SKM-1 treated with dmso at 0.1 percent for 144 hours (cell line): ENCODE results near the gene MPG.

ENCODE experiments used
- DNase-seq: peaks from one replicate; lab custom pipeline; 2025; ENCODE audit not compliant: unreplicated experiment; lab: John Stamatoyannopoulos, UW

The MPG gene

DNA sequence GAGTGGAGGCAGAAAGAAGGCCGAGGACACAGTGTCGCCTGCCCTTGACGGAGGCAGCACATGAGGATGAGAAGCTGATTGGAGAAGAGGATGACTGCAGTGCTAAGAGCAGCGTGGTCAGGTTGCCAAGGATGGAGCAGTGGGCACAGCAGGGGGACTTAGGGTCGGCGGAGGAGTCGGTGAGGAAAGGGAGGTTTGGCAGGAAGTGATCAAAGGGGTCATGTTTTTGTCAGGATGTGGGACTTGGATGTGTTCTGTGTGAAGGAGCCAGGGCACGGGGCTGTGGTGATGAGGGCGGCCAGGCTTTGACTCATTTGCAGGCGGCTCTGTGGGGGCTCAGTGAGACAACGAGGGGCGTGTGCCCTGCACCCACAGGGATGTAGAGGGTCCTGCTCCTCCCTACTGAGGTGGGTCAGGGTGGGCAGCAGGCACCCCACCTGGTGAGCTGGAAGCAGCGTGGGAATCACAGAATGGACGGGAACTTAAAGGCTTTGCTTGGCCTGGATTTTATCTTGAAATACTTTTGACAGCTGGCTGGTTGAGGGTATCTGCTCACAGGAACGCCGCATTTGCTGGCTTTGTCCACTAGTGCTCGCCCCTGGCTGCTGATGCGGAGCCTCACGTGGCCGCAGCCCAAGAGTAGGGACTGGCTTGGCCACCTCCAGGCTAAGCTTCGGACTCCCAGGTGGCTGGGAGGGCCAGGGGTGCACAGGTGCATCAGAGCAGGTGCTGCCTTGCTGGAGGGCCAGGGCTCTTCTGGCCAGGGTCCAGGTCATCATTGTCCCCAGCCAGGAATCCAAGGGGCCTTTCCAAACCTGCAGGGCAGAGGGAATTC lies 6.0 kb downstream of the MPG start:
- no peak for DNase-seq

DNA sequence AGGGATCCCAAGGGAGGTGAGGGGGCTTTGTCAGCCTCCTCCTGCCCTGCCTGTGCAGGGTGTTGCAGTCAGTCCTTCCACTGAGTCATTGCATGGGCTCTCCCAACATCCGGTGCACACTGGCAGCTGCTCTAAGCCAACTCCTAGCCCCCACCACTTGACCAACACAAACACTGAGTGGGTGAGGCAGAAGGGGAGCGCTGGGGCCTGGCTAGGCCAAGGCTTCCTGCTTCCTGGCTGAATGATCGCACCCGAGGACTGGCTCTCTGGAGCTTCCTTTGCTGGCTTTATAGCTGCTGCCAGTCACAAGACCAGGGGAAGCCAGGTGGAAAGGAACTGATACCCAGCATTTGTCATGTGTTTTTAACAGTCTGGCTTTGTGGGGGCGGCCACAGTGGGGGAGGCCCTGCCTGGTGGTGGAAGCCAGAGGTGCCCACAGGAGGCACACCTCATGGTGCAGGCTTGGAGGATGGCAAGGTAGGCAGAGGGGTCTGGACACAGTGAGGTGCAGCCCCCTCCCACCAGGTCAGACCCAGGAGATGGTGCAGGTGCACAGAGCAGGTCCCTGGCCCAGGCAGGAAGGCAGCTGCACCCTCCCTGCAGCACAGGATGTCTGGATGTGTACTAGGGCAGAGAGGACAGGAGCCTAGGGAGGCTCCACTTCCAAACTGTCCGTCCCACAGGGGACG lies 6.8 kb downstream of the MPG start:
- DNase-seq, result no peak

GRCh38 chr16:85407-85782 lies 7.4 kb downstream of the MPG start:
- no peak for DNase-seq

- no peak for DNase-seq
These were observed 7.8 kb downstream of the MPG start for GRCh38 chr16:85865-86264.

- no peak for DNase-seq
These were observed 8.5 kb downstream of the MPG start for GRCh38 chr16:86483-86952.

DNA sequence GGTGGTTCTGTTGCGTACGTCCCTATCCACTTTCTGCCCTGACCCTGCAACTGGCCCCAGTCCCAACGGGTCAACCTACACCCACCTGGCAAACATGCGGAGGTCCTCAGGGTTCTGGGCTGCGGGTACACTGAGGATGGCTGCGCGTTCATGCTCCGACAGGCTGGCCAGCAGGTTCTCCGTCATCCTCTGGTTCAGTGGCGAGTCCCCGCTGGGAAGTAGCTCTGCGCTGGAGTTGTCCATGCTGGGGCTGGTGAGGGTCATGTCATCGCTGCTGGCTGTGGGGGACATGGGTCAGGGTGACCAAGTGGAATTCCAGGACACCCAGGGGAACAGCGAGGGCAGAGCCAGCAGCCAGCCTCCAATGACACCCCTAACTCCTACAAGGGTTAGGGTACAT lies 10.6 kb downstream of the MPG start:
- DNase-seq, result no peak

DNA sequence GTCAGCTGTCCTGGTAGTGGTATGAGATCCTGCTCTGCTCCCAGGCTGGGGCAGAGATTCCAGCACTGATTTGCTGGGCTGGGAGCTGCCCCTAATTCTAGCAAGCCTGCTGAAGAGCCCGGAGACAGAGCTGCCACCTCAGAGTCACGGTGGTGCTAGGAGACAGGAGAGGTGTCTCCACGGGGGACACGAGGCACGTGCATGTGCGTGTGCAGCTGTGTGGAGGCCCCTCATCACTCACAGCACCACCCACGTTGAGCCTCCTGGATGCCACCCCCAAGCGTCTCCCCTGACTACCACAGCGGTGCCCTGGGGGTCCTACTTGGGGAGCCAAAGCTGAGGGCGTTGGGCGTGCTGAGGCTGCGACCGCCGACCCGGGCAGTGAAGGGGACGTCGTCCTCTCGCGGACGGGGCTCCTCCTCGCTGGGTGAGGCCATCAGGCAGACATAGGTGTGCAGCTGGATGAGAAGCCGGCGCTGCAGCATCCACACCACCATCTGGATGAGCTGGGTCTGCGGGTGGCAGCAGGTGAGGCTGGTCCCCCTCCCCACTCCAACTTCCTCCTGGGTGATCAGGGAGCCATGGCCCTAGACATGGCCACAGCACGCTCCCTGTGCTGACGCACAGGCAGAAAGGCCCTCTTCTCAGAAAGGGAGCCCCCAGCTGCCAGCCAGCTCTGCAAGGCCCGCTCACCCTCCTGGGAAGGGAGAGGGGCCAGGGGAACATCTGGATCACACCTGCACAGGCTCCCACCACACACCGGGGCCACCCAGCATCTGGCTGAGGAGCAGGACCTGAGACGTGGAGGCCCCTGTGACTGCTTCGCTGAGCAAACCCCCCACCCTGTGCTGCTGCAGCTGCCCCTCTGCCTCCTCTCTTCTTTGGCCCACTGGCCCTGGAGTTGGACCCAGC lies 11.6 kb downstream of the MPG start:
- no peak for DNase-seq

GRCh38 chr16:91484-91883 lies 13.5 kb downstream of the MPG start:
- no peak for DNase-seq

GRCh38 chr16:92431-93339 lies 14.7 kb downstream of the MPG start:
- no peak for DNase-seq

GRCh38 chr16:94918-95265 lies 16.9 kb downstream of the MPG start:
- no peak for DNase-seq

- DNase-seq, result peak; percentile 92
These were observed 18.9 kb downstream of the MPG start for GRCh38 chr16:96935-97381.

DNA sequence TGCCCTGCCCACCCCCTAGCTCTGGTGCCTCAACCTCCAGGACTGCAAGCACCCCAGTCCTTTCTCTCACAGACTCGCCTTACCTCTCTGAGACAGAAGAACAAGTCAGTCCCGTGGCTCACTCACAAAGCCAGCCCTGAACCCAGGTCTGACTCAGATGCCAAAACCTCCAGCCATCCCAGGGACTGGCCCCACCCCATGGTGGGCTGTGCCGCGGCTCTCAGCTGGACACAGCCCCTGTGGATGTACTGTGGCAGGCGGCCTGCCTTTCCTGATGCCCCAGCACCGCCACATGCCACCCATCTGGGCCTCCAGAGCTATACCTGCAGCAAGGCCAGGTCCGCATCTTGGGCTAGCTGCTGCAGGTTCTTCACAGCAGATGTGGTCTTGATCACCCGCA lies 19.8 kb downstream of the MPG start:
- DNase-seq, result no peak

DNA sequence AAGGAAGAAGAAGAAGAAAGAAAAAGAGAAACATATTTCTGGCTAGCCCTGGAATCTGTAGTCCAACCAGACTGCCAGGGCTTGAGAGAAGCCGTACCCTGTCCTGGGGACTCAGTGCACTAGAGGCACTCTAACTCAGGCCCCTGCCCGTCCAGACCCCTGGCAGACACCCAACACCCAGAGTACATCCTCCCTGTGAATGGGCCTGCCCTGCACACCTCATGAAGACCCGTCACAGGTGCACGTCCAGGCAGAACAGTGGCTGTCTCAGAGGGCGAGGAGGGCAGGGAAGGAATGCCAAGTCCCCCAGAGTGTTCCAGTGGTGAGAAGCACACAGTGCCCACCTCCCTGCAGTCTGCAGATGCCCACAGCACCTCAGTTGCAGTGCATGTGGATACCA lies 23.0 kb downstream of the MPG start:
- no peak for DNase-seq

DNA sequence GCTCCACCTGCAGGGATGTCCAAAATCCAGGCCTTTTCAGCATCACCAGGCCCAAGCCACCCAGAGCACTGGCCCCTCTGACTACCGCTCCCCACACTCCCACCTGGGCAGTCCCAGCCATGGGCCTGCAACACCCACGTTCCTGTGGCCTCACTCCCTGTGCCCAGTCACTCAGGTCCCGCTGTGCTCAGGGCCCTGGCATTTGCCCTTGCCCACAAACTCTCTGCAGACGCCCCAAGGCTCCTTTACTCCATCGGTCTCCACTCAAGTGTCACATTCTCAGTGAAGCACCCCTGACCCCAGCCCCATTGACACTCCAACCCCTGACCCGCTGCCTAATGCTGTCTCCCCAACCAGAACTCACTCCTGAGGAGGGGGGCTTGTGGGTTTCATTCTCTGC lies 23.6 kb downstream of the MPG start:
- DNase-seq, result no peak

DNA sequence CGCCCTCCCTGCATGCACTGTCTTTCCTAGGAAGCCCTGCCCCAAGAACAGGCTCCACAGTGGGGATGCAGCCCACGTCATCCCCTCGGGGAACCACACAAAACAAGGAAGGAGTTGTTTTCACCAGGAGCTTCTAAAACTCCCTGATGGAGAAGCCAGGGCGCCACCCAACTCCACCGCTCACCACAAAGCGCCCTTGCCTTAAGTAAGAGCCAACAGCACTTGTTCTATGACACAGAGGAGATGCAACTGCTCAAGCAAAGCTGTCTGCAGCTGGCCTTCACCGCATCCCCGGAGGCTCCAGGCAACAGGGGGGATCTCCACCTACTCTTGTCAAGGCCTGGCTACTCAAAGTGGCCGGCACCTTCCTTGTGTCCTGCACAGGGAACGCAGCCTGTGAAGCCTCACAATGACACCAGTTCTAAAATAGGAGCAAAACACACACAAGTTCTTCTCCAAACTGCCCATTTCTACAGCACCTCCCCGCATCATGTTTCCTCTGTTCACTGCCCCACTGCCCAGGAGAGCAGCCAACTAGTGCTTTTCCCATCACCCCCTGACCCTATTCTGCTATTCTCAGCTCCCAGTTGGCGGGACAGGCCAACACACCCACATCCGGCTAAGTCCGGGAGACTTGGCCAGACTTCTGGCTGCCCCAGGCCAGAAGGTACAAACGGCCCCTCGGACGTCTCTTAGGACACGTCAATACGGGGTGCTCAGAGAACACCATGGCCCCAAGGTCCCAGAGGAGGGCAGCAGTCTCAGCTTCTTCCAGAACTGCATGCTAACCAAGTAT lies 24.2 kb downstream of the MPG start:
- no peak for DNase-seq

DNA sequence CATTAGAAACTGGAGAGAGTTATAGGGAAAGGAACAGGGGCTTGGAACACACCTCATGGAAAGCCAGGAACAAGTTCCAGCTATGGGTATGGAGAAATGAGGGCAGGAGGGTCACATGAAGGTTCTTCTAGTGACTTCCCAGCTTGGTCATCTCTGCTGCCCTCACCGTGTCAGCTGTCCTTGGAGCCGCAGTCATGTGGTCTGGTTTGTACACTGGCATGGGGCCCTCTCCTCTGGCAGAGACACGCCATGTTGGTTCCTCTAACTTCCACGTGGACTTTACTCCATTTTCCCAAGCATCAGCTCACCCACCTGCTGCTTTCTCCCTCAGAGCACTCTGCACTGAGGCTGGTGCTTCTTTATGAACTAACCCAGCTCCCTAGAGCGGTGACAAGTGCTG lies 26.3 kb downstream of the MPG start:
- no peak for DNase-seq

DNA sequence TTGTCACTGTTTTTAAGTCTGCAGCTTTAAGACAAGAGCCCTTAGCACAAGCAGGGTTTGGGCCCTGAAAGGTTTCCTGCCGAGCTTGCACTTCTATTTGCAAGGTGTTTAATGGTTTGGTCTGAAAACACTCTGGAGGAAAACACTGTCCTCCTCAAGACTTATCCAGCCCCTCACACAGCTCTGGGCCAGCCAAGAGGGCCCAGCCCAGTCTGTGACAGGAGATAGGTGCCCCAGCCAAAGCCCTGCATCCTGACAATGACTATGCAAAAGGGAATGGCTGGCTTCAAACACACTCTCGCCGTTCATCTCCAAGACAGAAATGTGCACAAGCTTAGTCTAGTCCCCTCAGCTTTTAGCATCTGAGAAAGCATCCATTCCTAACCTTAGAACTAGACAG lies 26.9 kb downstream of the MPG start:
- DNase-seq, result no peak

DNA sequence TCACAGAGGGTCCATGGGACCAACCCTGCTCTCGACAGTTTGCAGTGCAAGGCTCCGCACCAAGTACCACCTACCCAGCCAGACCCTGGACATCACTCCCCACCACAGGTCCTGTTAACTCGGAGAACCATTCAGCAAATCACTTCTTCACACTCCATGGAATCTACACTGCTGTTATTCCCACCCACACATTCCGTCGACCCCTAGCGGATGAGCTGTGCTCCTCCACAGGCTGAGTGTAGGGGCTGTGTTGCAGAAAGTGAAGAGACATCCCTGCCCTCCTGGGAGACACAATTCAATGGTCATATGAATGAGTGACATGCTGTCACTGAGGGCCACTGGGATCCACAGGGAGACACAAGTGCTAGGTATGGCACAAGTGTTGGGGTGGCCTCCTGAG lies 27.5 kb downstream of the MPG start:
- DNase-seq, result no peak

- peak; percentile 49 for DNase-seq
These were observed 28.7 kb downstream of the MPG start for GRCh38 chr16:106623-107324.
